H1 (cell line): Measurements from ENCODE around the gene TM9SF1. TPM values are rescaled to one million over a fixed set of nuclear protein-coding genes. Genes with fewer than 3 reads are reported as not detected.

Source experiments
- RFX5 ChIP-seq: IDR thresholded peaks from 2 replicates; pipeline ENCODE4 v1.6.1; 2011; ENCODE audit warnings: low read depth, low read length, improper control_type of control experiment, borderline replicate concordance
- polyA plus RNA-seq, 7 experiments: library from polyadenylated mRNA; depleted of rRNA in 3 of 7; stranded (reverse) in 5 of 7; unstranded in 2 of 7; fragments of >200 nt in 5 of 7; fragments of 200-250 nt in 2 of 7; gene quantifications; 1 replicate in 5 of 7; 2 replicates in 1 of 7; 4 replicates in 1 of 7; pipeline versions ENCODE4 v1.2.1 to v1.2.3, GENCODE V29; 2011 to 2013; ENCODE audit warnings: missing spikeins in 2 of 7, mixed read lengths in 2 of 7
- total RNA-seq: library from RNA; stranded (reverse); fragmentation: NEBNext Ultra II Directional; extraction: Animal tissue kit (Norgen Biotek cat#: 25700); gene quantifications from 2 replicates; pipeline ENCODE4 v1.2.1, GENCODE V29; 2021
- TF ChIP-seq, protein P1 (sequence below): fragments of 300-600 bp; sonication (generic); IDR thresholded peaks from 2 replicates; pipeline ENCODE4 v1.7.1; 2012; ENCODE audit warnings: low read length, moderate library complexity, mild to moderate bottlenecking, inconsistent platforms; ENCODE audit not compliant: insufficient replicate concordance
- TF ChIP-seq, protein P2 (sequence below): IDR thresholded peaks from 2 replicates; pipeline ENCODE4 v1.6.1; 2012; ENCODE audit warnings: inconsistent platforms

TM9SF1 gene
- total and polyA plus RNA-seq, 2 of the 8 experiments (the other 6 are each of a cell fraction or from before 2014, with no cell fraction given) = 22.2 to 29.2 TPM

GRCh38 chr14:24216345-24216699 lies 21.1 kb upstream of the TM9SF1 start (continued):
- TF ChIP-seq, protein P1, sequence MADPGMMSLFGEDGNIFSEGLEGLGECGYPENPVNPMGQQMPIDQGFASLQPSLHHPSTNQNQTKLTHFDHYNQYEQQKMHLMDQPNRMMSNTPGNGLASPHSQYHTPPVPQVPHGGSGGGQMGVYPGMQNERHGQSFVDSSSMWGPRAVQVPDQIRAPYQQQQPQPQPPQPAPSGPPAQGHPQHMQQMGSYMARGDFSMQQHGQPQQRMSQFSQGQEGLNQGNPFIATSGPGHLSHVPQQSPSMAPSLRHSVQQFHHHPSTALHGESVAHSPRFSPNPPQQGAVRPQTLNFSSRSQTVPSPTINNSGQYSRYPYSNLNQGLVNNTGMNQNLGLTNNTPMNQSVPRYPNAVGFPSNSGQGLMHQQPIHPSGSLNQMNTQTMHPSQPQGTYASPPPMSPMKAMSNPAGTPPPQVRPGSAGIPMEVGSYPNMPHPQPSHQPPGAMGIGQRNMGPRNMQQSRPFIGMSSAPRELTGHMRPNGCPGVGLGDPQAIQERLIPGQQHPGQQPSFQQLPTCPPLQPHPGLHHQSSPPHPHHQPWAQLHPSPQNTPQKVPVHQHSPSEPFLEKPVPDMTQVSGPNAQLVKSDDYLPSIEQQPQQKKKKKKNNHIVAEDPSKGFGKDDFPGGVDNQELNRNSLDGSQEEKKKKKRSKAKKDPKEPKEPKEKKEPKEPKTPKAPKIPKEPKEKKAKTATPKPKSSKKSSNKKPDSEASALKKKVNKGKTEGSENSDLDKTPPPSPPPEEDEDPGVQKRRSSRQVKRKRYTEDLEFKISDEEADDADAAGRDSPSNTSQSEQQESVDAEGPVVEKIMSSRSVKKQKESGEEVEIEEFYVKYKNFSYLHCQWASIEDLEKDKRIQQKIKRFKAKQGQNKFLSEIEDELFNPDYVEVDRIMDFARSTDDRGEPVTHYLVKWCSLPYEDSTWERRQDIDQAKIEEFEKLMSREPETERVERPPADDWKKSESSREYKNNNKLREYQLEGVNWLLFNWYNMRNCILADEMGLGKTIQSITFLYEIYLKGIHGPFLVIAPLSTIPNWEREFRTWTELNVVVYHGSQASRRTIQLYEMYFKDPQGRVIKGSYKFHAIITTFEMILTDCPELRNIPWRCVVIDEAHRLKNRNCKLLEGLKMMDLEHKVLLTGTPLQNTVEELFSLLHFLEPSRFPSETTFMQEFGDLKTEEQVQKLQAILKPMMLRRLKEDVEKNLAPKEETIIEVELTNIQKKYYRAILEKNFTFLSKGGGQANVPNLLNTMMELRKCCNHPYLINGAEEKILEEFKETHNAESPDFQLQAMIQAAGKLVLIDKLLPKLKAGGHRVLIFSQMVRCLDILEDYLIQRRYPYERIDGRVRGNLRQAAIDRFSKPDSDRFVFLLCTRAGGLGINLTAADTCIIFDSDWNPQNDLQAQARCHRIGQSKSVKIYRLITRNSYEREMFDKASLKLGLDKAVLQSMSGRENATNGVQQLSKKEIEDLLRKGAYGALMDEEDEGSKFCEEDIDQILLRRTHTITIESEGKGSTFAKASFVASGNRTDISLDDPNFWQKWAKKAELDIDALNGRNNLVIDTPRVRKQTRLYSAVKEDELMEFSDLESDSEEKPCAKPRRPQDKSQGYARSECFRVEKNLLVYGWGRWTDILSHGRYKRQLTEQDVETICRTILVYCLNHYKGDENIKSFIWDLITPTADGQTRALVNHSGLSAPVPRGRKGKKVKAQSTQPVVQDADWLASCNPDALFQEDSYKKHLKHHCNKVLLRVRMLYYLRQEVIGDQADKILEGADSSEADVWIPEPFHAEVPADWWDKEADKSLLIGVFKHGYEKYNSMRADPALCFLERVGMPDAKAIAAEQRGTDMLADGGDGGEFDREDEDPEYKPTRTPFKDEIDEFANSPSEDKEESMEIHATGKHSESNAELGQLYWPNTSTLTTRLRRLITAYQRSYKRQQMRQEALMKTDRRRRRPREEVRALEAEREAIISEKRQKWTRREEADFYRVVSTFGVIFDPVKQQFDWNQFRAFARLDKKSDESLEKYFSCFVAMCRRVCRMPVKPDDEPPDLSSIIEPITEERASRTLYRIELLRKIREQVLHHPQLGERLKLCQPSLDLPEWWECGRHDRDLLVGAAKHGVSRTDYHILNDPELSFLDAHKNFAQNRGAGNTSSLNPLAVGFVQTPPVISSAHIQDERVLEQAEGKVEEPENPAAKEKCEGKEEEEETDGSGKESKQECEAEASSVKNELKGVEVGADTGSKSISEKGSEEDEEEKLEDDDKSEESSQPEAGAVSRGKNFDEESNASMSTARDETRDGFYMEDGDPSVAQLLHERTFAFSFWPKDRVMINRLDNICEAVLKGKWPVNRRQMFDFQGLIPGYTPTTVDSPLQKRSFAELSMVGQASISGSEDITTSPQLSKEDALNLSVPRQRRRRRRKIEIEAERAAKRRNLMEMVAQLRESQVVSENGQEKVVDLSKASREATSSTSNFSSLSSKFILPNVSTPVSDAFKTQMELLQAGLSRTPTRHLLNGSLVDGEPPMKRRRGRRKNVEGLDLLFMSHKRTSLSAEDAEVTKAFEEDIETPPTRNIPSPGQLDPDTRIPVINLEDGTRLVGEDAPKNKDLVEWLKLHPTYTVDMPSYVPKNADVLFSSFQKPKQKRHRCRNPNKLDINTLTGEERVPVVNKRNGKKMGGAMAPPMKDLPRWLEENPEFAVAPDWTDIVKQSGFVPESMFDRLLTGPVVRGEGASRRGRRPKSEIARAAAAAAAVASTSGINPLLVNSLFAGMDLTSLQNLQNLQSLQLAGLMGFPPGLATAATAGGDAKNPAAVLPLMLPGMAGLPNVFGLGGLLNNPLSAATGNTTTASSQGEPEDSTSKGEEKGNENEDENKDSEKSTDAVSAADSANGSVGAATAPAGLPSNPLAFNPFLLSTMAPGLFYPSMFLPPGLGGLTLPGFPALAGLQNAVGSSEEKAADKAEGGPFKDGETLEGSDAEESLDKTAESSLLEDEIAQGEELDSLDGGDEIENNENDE = no peak
- TF ChIP-seq RFX5 = no peak
- TF ChIP-seq, protein P2, sequence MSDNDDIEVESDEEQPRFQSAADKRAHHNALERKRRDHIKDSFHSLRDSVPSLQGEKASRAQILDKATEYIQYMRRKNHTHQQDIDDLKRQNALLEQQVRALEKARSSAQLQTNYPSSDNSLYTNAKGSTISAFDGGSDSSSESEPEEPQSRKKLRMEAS = no peak
